K562 (cell line): ENCODE data around the gene LZTFL1. TPM values are rescaled to one million over a fixed set of nuclear protein-coding genes. Genes with fewer than 3 reads are reported as not detected.

Experiments used
- CBX2 ChIP-seq: fragments of 200-600 bp; sonication (generic); IDR thresholded peaks from one replicate; pipeline ENCODE4 v1.6.1; 2012; ENCODE audit warnings: mild to moderate bottlenecking, low read length, inconsistent platforms; ENCODE audit not compliant: insufficient read depth, poor library complexity, severe bottlenecking
- ELF2 ChIP-seq: fragments of 250-450 bp; sonication (Bioruptor Pico); IDR thresholded peaks from 2 replicates; pipeline ENCODE4 v1.5.0; 2021; ENCODE audit warnings: mild to moderate bottlenecking
- FIP1L1 ChIP-seq: fragments of 200-400 bp; formaldehyde crosslinking; IDR thresholded peaks from 2 replicates; pipeline ENCODE4 v1.6.1; 2018; ENCODE audit warnings: mild to moderate bottlenecking, low read depth, low read length; ENCODE audit not compliant: poor library complexity, severe bottlenecking
- FOXO4 ChIP-seq: fragments of 450-650 bp; formaldehyde crosslinking; IDR thresholded peaks from 2 replicates; pipeline ENCODE4 v1.4.0; 2020; ENCODE audit warnings: mild to moderate bottlenecking, moderate library complexity
- FOXP1 ChIP-seq: sonication (generic); formaldehyde crosslinking; IDR thresholded peaks from 2 replicates; pipeline ENCODE4 v1.8.0; 2022; ENCODE audit warnings: mild to moderate bottlenecking, missing genetic modification reagents
- JUND ChIP-seq, 2 experiments: IDR thresholded peaks; 2 replicates in 1 of 2; 3 replicates in 1 of 2; pipeline ENCODE4 v1.6.1; 2011; ENCODE audit warnings: borderline replicate concordance in 2 of 2, low read depth in 2 of 2, low read length in 2 of 2, improper control_type of control experiment in 1 of 2, missing biosample characterization in 1 of 2, missing genetic modification characterization in 1 of 2, missing genetic modification reagents in 1 of 2
- RAD51 ChIP-seq: fragments of 450-650 bp; IDR thresholded peaks from 2 replicates; pipeline ENCODE4 v1.7.1; 2016; ENCODE audit warnings: low read depth, mild to moderate bottlenecking, borderline replicate concordance
- THAP12 ChIP-seq: fragments of 250-450 bp; sonication (Bioruptor Pico); IDR thresholded peaks from 2 replicates; pipeline ENCODE4 v1.9.0; 2021; ENCODE audit warnings: mild to moderate bottlenecking, inconsistent platforms
- polyA plus RNA-seq, 8 experiments: library from polyadenylated mRNA; depleted of rRNA in 4 of 8; stranded (reverse) in 5 of 8; unstranded in 3 of 8; fragments of >200 nt; fragmentation: Nextera tagmentation in 2 of 8; fragmentation: Illumina TruSeq in 1 of 8; extraction: Ambion mirVana in 2 of 8; extraction: Trizol in 1 of 8; gene quantifications; 2 replicates each; pipeline versions ENCODE4 v1.2.1 to v1.2.3, GENCODE V29; 2011 to 2014; ENCODE audit warnings: inconsistent platforms in 1 of 8, missing spikeins in 1 of 8
- total RNA-seq, 7 experiments: library from RNA; depleted of rRNA in 6 of 7; stranded (reverse); fragments of >200 nt in 6 of 7; fragmentation: Illumina TruSeq in 2 of 7; extraction: Trizol in 2 of 7; gene quantifications; 2 replicates each; pipeline versions ENCODE4 v1.2.1 to v1.2.3, GENCODE V29; 2011 to 2021; ENCODE audit warnings: low replicate concordance in 1 of 7
- TF ChIP-seq, protein P1 (sequence below): fragments of 450-650 bp; IDR thresholded peaks from 2 replicates; pipeline ENCODE4 v1.6.1; 2017; ENCODE audit warnings: antibody characterized with exemption, mild to moderate bottlenecking
- TF ChIP-seq, protein P2 (sequence below), 2 experiments: fragments of 450-650 bp; conservative IDR thresholded peaks; 2 replicates each; pipeline ENCODE4 v1.6.1; 2017; ENCODE audit warnings: mild to moderate bottlenecking in 2 of 2, moderate library complexity in 2 of 2

LZTFL1 gene
- total and polyA plus RNA-seq, 9 of the 15 experiments (the other 6 are each of a cell fraction or from before 2014, with no cell fraction given): 10.7 to 33.7 (median 15.3) TPM

DNA sequence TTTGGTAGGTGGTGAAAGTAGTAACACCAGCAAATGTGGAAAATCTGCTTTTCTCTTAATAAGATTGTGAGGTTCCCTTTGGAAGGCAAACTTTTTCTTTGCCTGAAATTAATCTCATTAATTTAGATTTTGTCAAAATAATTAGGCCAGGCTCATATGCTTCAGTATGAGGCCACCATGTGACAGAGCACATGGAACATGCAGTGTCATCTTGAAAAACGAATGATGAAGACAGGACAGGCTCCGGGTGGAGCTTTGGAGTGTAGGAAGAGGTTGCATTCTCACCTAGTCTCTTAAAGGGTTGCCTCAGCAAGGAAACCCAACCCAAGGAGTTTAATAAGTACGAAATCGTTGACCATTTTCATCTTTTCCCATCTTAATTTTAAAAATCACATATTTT lies 18.6 kb upstream of the LZTFL1 start (continued):
- TF ChIP-seq THAP12 (no peak), JUND (IDR thresholded peaks at IDR 0.05; ENCODE audit: borderline replicate concordance, low read depth, low read length) (no peak), JUND (tag; IDR thresholded peaks at IDR 0.05; ENCODE audit: borderline replicate concordance, low read depth, low read length) (peak; percentile 28; the same call in 1 of the 3 replicates), FOXP1 (CRISPR knock-in tag) (no peak), RAD51 (peak; percentile 29; the same call in 1 of the 2 replicates), FIP1L1 (no peak), CBX2 (no peak), FOXO4 (no peak), ELF2 (CRISPR knock-in tag) (no peak)
- TF ChIP-seq, protein P1, sequence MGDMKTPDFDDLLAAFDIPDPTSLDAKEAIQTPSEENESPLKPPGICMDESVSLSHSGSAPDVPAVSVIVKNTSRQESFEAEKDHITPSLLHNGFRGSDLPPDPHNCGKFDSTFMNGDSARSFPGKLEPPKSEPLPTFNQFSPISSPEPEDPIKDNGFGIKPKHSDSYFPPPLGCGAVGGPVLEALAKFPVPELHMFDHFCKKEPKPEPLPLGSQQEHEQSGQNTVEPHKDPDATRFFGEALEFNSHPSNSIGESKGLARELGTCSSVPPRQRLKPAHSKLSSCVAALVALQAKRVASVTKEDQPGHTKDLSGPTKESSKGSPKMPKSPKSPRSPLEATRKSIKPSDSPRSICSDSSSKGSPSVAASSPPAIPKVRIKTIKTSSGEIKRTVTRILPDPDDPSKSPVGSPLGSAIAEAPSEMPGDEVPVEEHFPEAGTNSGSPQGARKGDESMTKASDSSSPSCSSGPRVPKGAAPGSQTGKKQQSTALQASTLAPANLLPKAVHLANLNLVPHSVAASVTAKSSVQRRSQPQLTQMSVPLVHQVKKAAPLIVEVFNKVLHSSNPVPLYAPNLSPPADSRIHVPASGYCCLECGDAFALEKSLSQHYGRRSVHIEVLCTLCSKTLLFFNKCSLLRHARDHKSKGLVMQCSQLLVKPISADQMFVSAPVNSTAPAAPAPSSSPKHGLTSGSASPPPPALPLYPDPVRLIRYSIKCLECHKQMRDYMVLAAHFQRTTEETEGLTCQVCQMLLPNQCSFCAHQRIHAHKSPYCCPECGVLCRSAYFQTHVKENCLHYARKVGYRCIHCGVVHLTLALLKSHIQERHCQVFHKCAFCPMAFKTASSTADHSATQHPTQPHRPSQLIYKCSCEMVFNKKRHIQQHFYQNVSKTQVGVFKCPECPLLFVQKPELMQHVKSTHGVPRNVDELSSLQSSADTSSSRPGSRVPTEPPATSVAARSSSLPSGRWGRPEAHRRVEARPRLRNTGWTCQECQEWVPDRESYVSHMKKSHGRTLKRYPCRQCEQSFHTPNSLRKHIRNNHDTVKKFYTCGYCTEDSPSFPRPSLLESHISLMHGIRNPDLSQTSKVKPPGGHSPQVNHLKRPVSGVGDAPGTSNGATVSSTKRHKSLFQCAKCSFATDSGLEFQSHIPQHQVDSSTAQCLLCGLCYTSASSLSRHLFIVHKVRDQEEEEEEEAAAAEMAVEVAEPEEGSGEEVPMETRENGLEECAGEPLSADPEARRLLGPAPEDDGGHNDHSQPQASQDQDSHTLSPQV: peak; percentile 84
- TF ChIP-seq, protein P2, sequence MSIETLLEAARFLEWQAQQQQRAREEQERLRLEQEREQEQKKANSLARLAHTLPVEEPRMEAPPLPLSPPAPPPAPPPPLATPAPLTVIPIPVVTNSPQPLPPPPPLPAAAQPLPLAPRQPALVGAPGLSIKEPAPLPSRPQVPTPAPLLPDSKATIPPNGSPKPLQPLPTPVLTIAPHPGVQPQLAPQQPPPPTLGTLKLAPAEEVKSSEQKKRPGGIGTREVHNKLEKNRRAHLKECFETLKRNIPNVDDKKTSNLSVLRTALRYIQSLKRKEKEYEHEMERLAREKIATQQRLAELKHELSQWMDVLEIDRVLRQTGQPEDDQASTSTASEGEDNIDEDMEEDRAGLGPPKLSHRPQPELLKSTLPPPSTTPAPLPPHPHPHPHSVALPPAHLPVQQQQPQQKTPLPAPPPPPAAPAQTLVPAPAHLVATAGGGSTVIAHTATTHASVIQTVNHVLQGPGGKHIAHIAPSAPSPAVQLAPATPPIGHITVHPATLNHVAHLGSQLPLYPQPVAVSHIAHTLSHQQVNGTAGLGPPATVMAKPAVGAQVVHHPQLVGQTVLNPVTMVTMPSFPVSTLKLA (conservative IDR thresholded peaks at IDR 0.05): 0 out of 4 replicates have a peak, but pooled peaks of 1 of the 2 experiments have one; percentile 20
